Tibial nerve (tissue), 4 donors: ENCODE data around the gene APLP2.

Source experiments
- EP300 ChIP-seq, 2 donors: sonication (generic); formaldehyde crosslinking; IDR thresholded peaks; one replicate each; pipeline ENCODE4 v1.6.1; 2017; ENCODE audit warnings: antibody characterized with exemption in 2 of 2, mild to moderate bottlenecking in 1 of 2
- POLR2A ChIP-seq, 2 donors: fragments of 450-650 bp; IDR thresholded peaks; one replicate each; pipeline ENCODE4 v1.6.1; 2017; ENCODE audit warnings: antibody characterized with exemption in 2 of 2, mild to moderate bottlenecking in 2 of 2, moderate library complexity in 2 of 2
- TF ChIP-seq, protein P1 (sequence below), 5 experiments: fragments of 200-600 bp in 3 of 5; fragments of 450-650 bp in 2 of 5; sonication (generic) in 3 of 5; IDR thresholded peaks; one replicate each; pipeline ENCODE4 v1.5.1; 2016 to 2019; ENCODE audit warnings: antibody characterized with exemption in 5 of 5, mild to moderate bottlenecking in 3 of 5, moderate library complexity in 2 of 5

- TF ChIP-seq, protein P1, sequence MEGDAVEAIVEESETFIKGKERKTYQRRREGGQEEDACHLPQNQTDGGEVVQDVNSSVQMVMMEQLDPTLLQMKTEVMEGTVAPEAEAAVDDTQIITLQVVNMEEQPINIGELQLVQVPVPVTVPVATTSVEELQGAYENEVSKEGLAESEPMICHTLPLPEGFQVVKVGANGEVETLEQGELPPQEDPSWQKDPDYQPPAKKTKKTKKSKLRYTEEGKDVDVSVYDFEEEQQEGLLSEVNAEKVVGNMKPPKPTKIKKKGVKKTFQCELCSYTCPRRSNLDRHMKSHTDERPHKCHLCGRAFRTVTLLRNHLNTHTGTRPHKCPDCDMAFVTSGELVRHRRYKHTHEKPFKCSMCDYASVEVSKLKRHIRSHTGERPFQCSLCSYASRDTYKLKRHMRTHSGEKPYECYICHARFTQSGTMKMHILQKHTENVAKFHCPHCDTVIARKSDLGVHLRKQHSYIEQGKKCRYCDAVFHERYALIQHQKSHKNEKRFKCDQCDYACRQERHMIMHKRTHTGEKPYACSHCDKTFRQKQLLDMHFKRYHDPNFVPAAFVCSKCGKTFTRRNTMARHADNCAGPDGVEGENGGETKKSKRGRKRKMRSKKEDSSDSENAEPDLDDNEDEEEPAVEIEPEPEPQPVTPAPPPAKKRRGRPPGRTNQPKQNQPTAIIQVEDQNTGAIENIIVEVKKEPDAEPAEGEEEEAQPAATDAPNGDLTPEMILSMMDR (IDR thresholded peaks at IDR 0.05): no peak
- TF ChIP-seq POLR2A (IDR thresholded peaks at IDR 0.05): no peak
- TF ChIP-seq EP300 (IDR thresholded peaks at IDR 0.05): no peak
Observed at GRCh38 chr11:130040281-130040940, 29.3 kb upstream of the APLP2 start.
